ENCODE data around the gene PHEX.

Gene PHEX

DNA sequence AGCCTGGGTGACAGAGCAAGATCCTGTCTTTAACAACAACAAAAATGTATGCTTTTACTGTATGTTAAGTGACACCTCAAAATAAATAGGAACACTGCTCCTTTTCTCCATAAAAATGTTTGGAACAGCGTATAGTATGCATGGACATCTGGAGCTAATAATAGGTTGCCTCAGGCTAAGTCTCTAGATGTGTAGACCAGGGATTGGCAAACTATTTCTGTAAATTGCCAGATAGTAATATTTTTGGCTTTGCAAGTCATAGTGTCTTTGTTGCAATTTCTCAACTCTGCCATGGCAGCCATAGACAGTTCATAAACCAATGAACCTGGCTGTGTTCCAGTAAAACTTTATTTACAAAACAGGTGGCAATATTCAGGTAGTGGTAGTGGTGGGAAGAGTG is 164.0 kb downstream of the PHEX start:
- TF ChIP-seq, protein P1, sequence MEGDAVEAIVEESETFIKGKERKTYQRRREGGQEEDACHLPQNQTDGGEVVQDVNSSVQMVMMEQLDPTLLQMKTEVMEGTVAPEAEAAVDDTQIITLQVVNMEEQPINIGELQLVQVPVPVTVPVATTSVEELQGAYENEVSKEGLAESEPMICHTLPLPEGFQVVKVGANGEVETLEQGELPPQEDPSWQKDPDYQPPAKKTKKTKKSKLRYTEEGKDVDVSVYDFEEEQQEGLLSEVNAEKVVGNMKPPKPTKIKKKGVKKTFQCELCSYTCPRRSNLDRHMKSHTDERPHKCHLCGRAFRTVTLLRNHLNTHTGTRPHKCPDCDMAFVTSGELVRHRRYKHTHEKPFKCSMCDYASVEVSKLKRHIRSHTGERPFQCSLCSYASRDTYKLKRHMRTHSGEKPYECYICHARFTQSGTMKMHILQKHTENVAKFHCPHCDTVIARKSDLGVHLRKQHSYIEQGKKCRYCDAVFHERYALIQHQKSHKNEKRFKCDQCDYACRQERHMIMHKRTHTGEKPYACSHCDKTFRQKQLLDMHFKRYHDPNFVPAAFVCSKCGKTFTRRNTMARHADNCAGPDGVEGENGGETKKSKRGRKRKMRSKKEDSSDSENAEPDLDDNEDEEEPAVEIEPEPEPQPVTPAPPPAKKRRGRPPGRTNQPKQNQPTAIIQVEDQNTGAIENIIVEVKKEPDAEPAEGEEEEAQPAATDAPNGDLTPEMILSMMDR (IDR thresholded peaks at IDR 0.05) = no peak
- intact Hi-C loops (cut with DNase I; ENCODE audit: low total_unique reads) = no loop called here
- no peaks in the 10 kb centered on the region for H3K4me1 ChIP-seq
- H3K9me3 ChIP-seq = no peaks in the 10 kb centered on the region
- no peaks in the 10 kb centered on the region for H3K36me3 ChIP-seq
- H3K27me3 ChIP-seq = no peaks in the 10 kb centered on the region
- H3K4me3 ChIP-seq = no peak overlapping the region
- H3K27ac ChIP-seq = no peak overlapping the region
- DNase-seq = no peak

DNA sequence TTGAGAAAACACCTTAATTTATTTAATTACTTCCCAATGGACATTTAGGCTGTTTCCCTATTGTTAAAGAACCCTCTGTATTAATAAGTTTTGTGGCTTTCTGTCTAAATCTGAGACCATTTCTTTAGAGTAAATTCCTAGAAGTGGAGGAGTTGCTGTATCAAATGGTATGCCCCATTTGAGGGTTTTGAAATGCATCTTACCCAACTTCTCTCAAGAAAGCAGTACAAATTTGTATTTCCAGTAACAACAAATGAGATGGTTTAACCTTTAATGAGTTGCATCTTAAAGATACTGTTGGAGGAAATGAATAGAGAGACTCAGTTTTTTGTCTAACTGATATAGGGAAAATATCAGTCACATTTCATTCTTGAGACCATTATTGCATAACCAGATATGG is 170.1 kb downstream of the PHEX start:
- Histone ChIP-seq H3K4me1 (no peaks in the 10 kb centered on the region), H3K9me3 (no peaks in the 10 kb centered on the region), H3K36me3 (no peaks in the 10 kb centered on the region), H3K4me3 (no peak overlapping the region), H3K27ac (no peak overlapping the region), H3K27me3 (no peaks in the 10 kb centered on the region)
- no peak for DNase-seq
- intact Hi-C loops (cut with DNase I; ENCODE audit: low total_unique reads) = no loop called here
- TF ChIP-seq, protein P1 (IDR thresholded peaks at IDR 0.05) = no peak

DNA sequence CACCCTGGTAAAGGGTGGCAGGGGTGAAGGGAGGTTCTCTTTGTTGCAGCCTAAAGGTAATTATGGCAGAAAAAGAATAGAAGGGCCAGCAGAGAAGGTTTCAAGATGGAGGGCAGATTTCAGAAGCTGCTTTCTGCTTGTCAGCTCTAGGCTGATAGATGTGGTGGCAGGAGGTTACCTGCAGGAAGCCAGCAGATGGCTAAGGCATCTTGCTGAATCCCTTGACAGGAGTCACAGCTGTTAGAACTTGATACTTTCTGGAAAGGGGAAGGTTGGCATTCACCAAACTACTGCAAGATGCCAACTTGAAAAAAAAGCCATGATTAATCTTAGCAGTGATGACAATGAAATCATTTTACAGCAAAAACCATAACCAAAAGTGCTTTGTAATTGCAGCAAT is 171.1 kb downstream of the PHEX start:
- no peak for DNase-seq
- TF ChIP-seq, protein P1 (IDR thresholded peaks at IDR 0.05) = no peak
- Histone ChIP-seq H3K36me3 (no peaks in the 10 kb centered on the region), H3K4me3 (no peak overlapping the region), H3K27ac (no peak overlapping the region), H3K27me3 (no peaks in the 10 kb centered on the region), H3K9me3 (no peaks in the 10 kb centered on the region), H3K4me1 (no peaks in the 10 kb centered on the region)
- intact Hi-C loops (cut with DNase I; ENCODE audit: low total_unique reads) = no loop called here

DNA sequence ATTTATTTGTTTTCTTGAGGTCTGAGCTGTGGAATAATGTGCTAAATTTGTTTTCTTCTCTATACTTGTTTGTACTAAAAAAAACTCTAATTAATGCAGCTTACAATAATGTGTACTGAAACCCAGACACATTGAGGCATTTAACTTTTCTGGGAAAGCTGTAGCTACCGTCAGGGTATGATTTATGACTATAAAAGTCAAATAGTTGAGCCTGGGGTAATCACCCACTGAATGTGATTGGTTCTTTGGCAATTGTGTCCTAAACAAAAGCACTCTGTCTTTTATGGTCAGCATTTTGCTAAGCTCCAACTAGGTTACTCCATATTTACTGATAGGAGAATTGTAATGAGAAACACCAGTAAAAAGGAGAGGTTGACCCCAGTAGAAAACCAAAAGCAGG is 174.7 kb downstream of the PHEX start:
- no peaks in the 10 kb centered on the region for H3K36me3 ChIP-seq
- no peaks in the 10 kb centered on the region for H3K9me3 ChIP-seq
- H3K27ac ChIP-seq = no peak overlapping the region
- H3K4me3 ChIP-seq = no peak overlapping the region
- DNase-seq = no peak
- H3K27me3 ChIP-seq = no peaks in the 10 kb centered on the region
- no peaks in the 10 kb centered on the region for H3K4me1 ChIP-seq
- TF ChIP-seq, protein P1 (IDR thresholded peaks at IDR 0.05) = no peak
- intact Hi-C loops (cut with DNase I; ENCODE audit: low total_unique reads) = no loop called here

DNA sequence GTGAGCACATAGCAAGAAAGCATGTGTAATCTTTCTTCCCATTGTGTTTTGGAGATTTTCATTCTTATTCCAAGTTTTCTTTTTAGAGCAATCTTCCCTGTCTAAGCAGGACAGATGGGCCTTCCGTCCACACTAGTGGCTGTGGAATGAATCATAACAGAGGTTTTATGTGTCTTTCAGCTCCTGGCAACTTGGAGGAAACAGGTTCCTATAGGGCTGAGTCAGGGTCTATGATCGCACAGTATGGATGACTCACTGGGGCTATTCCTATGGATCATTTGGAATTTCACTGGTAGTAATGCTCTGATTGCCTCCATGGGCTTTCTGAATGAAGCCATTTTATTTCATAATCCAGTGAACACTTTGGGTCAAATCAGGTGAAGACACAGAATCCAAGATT is 188.8 kb downstream of the PHEX start:
- intact Hi-C loops (cut with DNase I; ENCODE audit: low total_unique reads) = no loop called here
- TF ChIP-seq, protein P1 (IDR thresholded peaks at IDR 0.05) = no peak

DNA sequence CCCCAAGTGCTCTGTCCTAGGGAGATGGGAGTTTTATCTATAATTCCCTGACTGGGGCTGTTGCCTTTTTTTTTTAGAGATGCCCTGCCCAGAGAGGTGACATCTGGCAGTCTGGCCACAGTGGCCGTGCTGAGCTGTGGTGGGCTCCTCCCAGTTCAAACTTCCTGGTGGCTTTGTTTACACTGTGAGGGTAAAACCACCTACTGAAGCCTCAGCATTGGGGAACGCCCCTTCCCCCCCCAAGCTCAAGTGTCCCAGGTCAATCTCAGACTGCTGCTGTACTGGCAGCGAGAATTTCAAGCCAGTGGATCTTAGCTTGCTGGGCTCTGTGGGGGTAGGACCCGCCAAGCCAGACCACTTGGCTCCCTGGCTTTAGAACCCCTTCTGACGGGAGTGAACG is 202.3 kb downstream of the PHEX start:
- Histone ChIP-seq H3K9me3 (no peaks in the 10 kb centered on the region), H3K4me1 (no peaks in the 10 kb centered on the region), H3K36me3 (no peaks in the 10 kb centered on the region), H3K27ac (no peak overlapping the region), H3K4me3 (no peak overlapping the region), H3K27me3 (no peaks in the 10 kb centered on the region)
- intact Hi-C loops (cut with DNase I; ENCODE audit: low total_unique reads) = no loop called here
- DNase-seq = no peak
- TF ChIP-seq, protein P1 (IDR thresholded peaks at IDR 0.05) = no peak

More for the DNA sequence above, 188.8 kb downstream of the PHEX start:
- H3K4me1 ChIP-seq = no peaks in the 10 kb centered on the region
- no peaks in the 10 kb centered on the region for H3K9me3 ChIP-seq
- no peaks in the 10 kb centered on the region for H3K27me3 ChIP-seq
- no peak overlapping the region for H3K27ac ChIP-seq
- DNase-seq = no peak
- no peaks in the 10 kb centered on the region for H3K36me3 ChIP-seq
- H3K4me3 ChIP-seq = no peak overlapping the region
